CD4-positive, alpha-beta T cell treated with Interleukin-2 at 100 ng/mL for 4 hours (primary cell): ENCODE data around the gene OPN5.
"Not testable (repeated sequence)": the region's sequence is repeated elsewhere in the genome, so short reads cannot be mapped to it uniquely, and the experiment has no call there.

ENCODE experiments used
- DNase-seq: peaks from one replicate; pipeline ENCODE4 v3.0.0-alpha.2; 2020; ENCODE audit warnings: low spot score

Gene OPN5

GRCh38 chr6:47781732-47782131, at the start of gene OPN5:
TSS of gene OPN5 (plus strand) at chr6:47782032. CDS start at chr6:47782067, 35 bp downstream.
- no peak for DNase-seq

GRCh38 chr6:47733879-47734558, 47.8 kb upstream of the OPN5 start:
- peak; percentile 6 for DNase-seq

GRCh38 chr6:47734831-47735481, 46.9 kb upstream of the OPN5 start:
- no peak for DNase-seq

GRCh38 chr6:47736083-47736700, 45.6 kb upstream of the OPN5 start:
- no peak for DNase-seq

- no peak for DNase-seq
Measured at GRCh38 chr6:47737406-47737805, 44.4 kb upstream of the OPN5 start.

GRCh38 chr6:47740714-47741113, 41.1 kb upstream of the OPN5 start:
- no peak for DNase-seq

- no peak for DNase-seq
Measured at GRCh38 chr6:47741807-47742206, 40.0 kb upstream of the OPN5 start.

GRCh38 chr6:47743744-47744143, 38.1 kb upstream of the OPN5 start:
- DNase-seq: no peak

GRCh38 chr6:47745269-47745668, 36.6 kb upstream of the OPN5 start:
- not testable (repeated sequence) for DNase-seq

- DNase-seq: no peak
Measured at GRCh38 chr6:47749757-47750156, 32.1 kb upstream of the OPN5 start.

- DNase-seq: no peak
Measured at GRCh38 chr6:47752801-47753200, 29.0 kb upstream of the OPN5 start.

GRCh38 chr6:47759364-47759763, 22.5 kb upstream of the OPN5 start:
- DNase-seq: no peak

- no peak for DNase-seq
Measured at GRCh38 chr6:47762502-47762901, 19.3 kb upstream of the OPN5 start.

- no peak for DNase-seq
Measured at GRCh38 chr6:47766445-47766844, 15.4 kb upstream of the OPN5 start.

- DNase-seq: no peak
Measured at GRCh38 chr6:47767102-47767501, 14.7 kb upstream of the OPN5 start.

- no peak for DNase-seq
Measured at GRCh38 chr6:47769982-47770381, 11.8 kb upstream of the OPN5 start.

GRCh38 chr6:47772359-47772758, 9.5 kb upstream of the OPN5 start:
- DNase-seq: no peak

GRCh38 chr6:47773005-47773404, 8.8 kb upstream of the OPN5 start:
- no peak for DNase-seq

- peak; percentile 45 for DNase-seq
Measured at GRCh38 chr6:47780510-47781356, 1.1 kb upstream of the OPN5 start.

- DNase-seq: no peak
Measured at GRCh38 chr6:47785182-47785581, 3.4 kb downstream of the OPN5 start.

GRCh38 chr6:47787620-47788497, 6.0 kb downstream of the OPN5 start:
- DNase-seq: peak; percentile 47

GRCh38 chr6:47788498-47788884, 6.7 kb downstream of the OPN5 start:
- no peak for DNase-seq
